ENCODE measurements around the gene CLASP1.
"Not testable (repeated sequence)": the region's sequence is repeated elsewhere in the genome, so short reads cannot be mapped to it uniquely, and the experiment has no call there.

DNA sequence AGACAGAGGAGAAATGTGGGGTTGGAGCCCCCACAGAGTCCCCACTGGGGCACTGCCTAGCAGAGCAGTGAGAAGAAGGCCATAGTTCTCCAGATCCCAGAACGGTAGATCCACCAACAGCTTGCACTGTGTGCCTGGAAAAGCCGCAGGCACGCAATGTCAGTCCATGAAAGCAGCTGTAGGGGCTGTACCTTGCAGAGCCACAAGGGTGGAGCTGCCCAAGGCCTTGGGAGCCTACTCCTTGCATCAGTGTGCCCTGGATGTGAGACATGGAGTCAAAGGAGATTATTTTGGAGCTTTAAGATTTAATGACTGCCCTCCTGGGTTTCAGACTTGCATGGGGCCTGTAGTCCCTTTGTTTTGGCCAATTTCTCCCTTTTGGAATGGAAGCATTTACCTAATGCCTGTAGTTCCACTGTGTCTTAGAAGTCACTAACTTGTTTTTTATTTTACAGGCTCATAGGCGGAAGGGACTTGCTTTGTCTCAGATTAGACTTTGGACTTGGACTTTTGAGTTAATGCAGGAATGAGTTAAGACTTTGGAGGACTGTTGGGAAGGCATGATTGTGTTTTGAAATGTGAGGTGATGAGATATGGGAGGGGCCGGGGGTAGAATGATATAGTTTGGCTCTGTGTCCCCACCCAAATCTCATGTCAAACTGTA is 274.7 kb downstream of the CLASP1 start:
- TF ChIP-seq CTCF (IDR thresholded peaks at IDR 0.05; ENCODE audit: extremely low read depth in 1 of 2, insufficient read depth in 1 of 2, low read depth in 1 of 2, low read length in 2 of 2); GATA2 (IDR thresholded peaks at IDR 0.05; ENCODE audit: insufficient read depth, insufficient read length, low read depth, low read length); POLR2AphosphoS5 (IDR thresholded peaks at IDR 0.05; ENCODE audit: insufficient read depth, low read depth, low read length): not testable (repeated sequence)

All from endothelial cell of umbilical vein (primary cell).